Stimulated activated CD8-positive, alpha-beta memory T cell treated with anti-CD3 and anti-CD28 coated beads, Interleukin-12 subunit alpha, Interleukin-12 subunit beta, amount 100 ng/mL, for 1 hour (primary cell): ENCODE results near the gene SEC22B.
"Not testable (repeated sequence)": the region's sequence is repeated elsewhere in the genome, so short reads cannot be mapped to it uniquely, and the experiment has no call there.

ENCODE experiments used
- DNase-seq: peaks from one replicate; pipeline ENCODE4 v3.0.0-alpha.2; 2020; ENCODE audit warnings: low read depth

Gene SEC22B

GRCh38 chr1:120113134-120113533 lies 63.2 kb downstream of the SEC22B start:
- not testable (repeated sequence) for DNase-seq

GRCh38 chr1:120112212-120112611 lies 64.1 kb downstream of the SEC22B start:
- not testable (repeated sequence) for DNase-seq

- not testable (repeated sequence) for DNase-seq
These were observed 64.5 kb downstream of the SEC22B start for GRCh38 chr1:120111771-120112170.

GRCh38 chr1:120111008-120111407 lies 65.3 kb downstream of the SEC22B start:
- DNase-seq: not testable (repeated sequence)

- not testable (repeated sequence) for DNase-seq
These were observed 66.7 kb downstream of the SEC22B start for GRCh38 chr1:120109656-120110055.

- DNase-seq: not testable (repeated sequence)
These were observed 67.1 kb downstream of the SEC22B start for GRCh38 chr1:120109180-120109579.

GRCh38 chr1:120105288-120105687 lies 71.0 kb downstream of the SEC22B start:
- not testable (repeated sequence) for DNase-seq

GRCh38 chr1:120103768-120104167 lies 72.6 kb downstream of the SEC22B start:
- not testable (repeated sequence) for DNase-seq

GRCh38 chr1:120101593-120101992 lies 74.7 kb downstream of the SEC22B start:
- not testable (repeated sequence) for DNase-seq
